Keratinocyte (primary cell): ENCODE results near the gene SNTG2. TPM values are rescaled to one million over a fixed set of nuclear protein-coding genes. Genes with fewer than 3 reads are reported as not detected.

Source experiments
- DNase-seq: peaks from one replicate; pipeline ENCODE4 v3.0.0-alpha.2; 2011; ENCODE audit warnings: low read depth, missing footprints, low spot score
- FAIRE-seq: peaks from 2 replicates; lab custom pipeline; 2011; peaks lifted over from hg19 to GRCh38; lab: Jason Lieb, UNC
- H2AFZ ChIP-seq: 2 replicates; pipeline ENCODE4 v1.6.0; 2012; ENCODE audit warnings: low read length, control low read depth, inconsistent platforms; ENCODE audit not compliant: control insufficient read depth
- H3K27ac ChIP-seq: 2 replicates; pipeline ENCODE4 v1.5.1; 2011; ENCODE audit warnings: low read length; ENCODE audit not compliant: control insufficient read depth, insufficient read depth
- H3K27me3 ChIP-seq: 3 replicates; pipeline ENCODE4 v1.6.0; 2011; ENCODE audit warnings: low read length; ENCODE audit not compliant: control insufficient read depth, insufficient read depth; ENCODE audit errors: extremely low read depth
- H3K36me3 ChIP-seq, 2 experiments: 2 replicates in 1 of 2; 3 replicates in 1 of 2; pipeline ENCODE4 v1.5.1; 2011; ENCODE audit warnings: low read length in 2 of 2, mild to moderate bottlenecking in 1 of 2; ENCODE audit not compliant: control insufficient read depth in 2 of 2, insufficient read depth in 2 of 2; ENCODE audit errors: extremely low read depth in 1 of 2
- H3K4me1 ChIP-seq: 3 replicates; pipeline ENCODE4 v1.5.1; 2011; ENCODE audit warnings: low read length; ENCODE audit not compliant: control insufficient read depth, insufficient read depth; ENCODE audit errors: extremely low read depth
- H3K4me2 ChIP-seq: 3 replicates; pipeline ENCODE4 v1.6.0; 2011; ENCODE audit warnings: low read depth, low read length; ENCODE audit not compliant: control insufficient read depth, insufficient read depth; ENCODE audit errors: extremely low read depth
- H3K4me3 ChIP-seq, 3 experiments: fragments of 200-600 bp in 1 of 3; sonication (generic) in 1 of 3; 2 replicates in 2 of 3; 3 replicates in 1 of 3; pipeline ENCODE4 v1.5.1; 2011 to 2016; ENCODE audit warnings: low read length in 3 of 3, mild to moderate bottlenecking in 3 of 3, control low read depth in 2 of 3, inconsistent platforms in 1 of 3, low read depth in 1 of 3, mixed read lengths in 1 of 3, mixed run types in 1 of 3, moderate library complexity in 1 of 3; ENCODE audit not compliant: control insufficient read depth in 2 of 3, insufficient read depth in 2 of 3; ENCODE audit errors: extremely low read depth in 1 of 3
- H3K79me2 ChIP-seq: 2 replicates; pipeline ENCODE4 v1.6.0; 2012; ENCODE audit warnings: low read length; ENCODE audit not compliant: control insufficient read depth, insufficient read depth
- H3K9ac ChIP-seq: 3 replicates; pipeline ENCODE4 v1.6.0; 2011; ENCODE audit warnings: low read length; ENCODE audit not compliant: control insufficient read depth, insufficient read depth; ENCODE audit errors: extremely low read depth
- H3K9me1 ChIP-seq: 3 replicates; pipeline ENCODE4 v1.6.0; 2011; ENCODE audit warnings: low read length; ENCODE audit not compliant: control insufficient read depth, insufficient read depth; ENCODE audit errors: extremely low read depth
- H3K9me3 ChIP-seq: 2 replicates; pipeline ENCODE4 v1.5.1; 2012; ENCODE audit warnings: low read depth, low read length; ENCODE audit not compliant: control insufficient read depth
- H4K20me1 ChIP-seq: 3 replicates; pipeline ENCODE4 v1.6.0; 2011; ENCODE audit warnings: low read length; ENCODE audit not compliant: control insufficient read depth, insufficient read depth; ENCODE audit errors: extremely low read depth
- EZH2 ChIP-seq: IDR thresholded peaks from one replicate; pipeline ENCODE4 v1.6.1; 2012; ENCODE audit warnings: inconsistent platforms, mild to moderate bottlenecking, low read length, moderate library complexity
- dilution Hi-C: fragments of 300-500 bp; cut with MboI; formaldehyde crosslinking; loops from one replicate; pipeline ENCODE4 v1.7.0; 2020; ENCODE audit warnings: low sequenced_read_pairs; ENCODE audit not compliant: extremely low pct_ligation_motif_present
- polyA plus RNA-seq, 5 experiments: library from polyadenylated mRNA; depleted of rRNA in 3 of 5; stranded (reverse) in 3 of 5; stranded (forward) in 1 of 5; unstranded in 1 of 5; fragments of >200 nt; gene quantifications; 1 replicate in 1 of 5; 2 replicates in 3 of 5; 3 replicates in 1 of 5; pipeline versions ENCODE4 v1.2.1 to v1.2.3, GENCODE V29; 2011 to 2012; ENCODE audit warnings: missing spikeins in 2 of 5, low read depth in 1 of 5, low replicate concordance in 1 of 5
- TF ChIP-seq, protein P1 (sequence below), 3 experiments: IDR thresholded peaks in 1 of 3; conservative IDR thresholded peaks in 1 of 3; optimal IDR thresholded peaks in 1 of 3; 2 replicates in 2 of 3; 3 replicates in 1 of 3; pipeline versions ENCODE3 to v1.5.1; 2011; ENCODE audit warnings: low read length in 3 of 3, mild to moderate bottlenecking in 3 of 3, moderate library complexity in 2 of 3, control low read depth in 1 of 3, inconsistent platforms in 1 of 3; ENCODE audit not compliant: insufficient read depth in 2 of 3; ENCODE audit errors: extremely low read depth in 1 of 3

Gene SNTG2
- polyA plus RNA-seq, 1 donor (not counting 4 experiments of a cell fraction or from before 2014, with no cell fraction given), result not detected

DNA sequence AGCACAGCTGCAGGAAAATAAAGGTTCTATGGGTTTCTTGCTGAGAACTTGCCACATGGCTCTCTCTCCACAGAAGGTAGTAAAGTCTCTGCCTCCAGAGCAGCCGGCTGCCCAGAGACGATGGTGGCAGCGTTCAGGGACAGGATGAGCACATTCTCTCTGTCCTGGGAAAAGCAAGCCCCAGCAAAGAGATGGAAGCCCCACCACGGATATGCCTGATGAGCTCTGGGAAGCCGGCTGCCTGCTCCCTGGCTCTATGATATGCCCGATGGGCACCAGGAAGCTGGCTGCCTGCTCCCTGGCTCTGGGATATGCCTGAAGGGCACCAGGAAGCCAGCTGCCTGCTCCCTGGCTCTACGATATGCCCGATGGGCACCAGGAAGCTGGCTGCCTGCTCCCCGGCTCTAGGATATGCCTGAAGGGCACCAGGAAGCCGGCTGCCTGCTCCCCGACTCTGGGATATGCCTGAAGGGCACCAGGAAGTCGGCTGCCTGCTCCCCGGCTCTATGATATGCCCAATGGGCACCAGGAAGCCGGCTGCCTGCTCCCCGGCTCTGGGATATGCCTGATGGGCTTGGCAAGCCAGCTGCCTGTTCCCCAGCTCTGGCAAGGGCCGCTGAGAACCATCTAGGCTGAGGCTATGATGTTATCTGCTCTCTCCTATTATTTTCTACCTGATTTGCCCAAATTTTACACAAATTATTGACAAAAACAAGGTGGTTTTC is 21.5 kb upstream of the SNTG2 start:
- FAIRE-seq, result no peak
- Histone ChIP-seq H3K27me3 (no peaks in the 10 kb centered on the region), H3K79me2 (no peaks in the 10 kb centered on the region), H3K4me2 (no peak overlapping the region), H3K4me3 (no peak overlapping the region), H4K20me1 (no peaks in the 10 kb centered on the region), H3K27ac (no peak overlapping the region), H3K9me3 (no peaks in the 10 kb centered on the region), H3K9ac (no peak overlapping the region), H3K9me1 (no peaks in the 10 kb centered on the region), H3K4me1 (no peaks in the 10 kb centered on the region), H3K36me3 (no peaks in the 10 kb centered on the region), H2AFZ (no peak overlapping the region)
- dilution Hi-C loops, result no loop called here
- DNase-seq, result no peak
- TF ChIP-seq EZH2, result no peak
- TF ChIP-seq, protein P1, sequence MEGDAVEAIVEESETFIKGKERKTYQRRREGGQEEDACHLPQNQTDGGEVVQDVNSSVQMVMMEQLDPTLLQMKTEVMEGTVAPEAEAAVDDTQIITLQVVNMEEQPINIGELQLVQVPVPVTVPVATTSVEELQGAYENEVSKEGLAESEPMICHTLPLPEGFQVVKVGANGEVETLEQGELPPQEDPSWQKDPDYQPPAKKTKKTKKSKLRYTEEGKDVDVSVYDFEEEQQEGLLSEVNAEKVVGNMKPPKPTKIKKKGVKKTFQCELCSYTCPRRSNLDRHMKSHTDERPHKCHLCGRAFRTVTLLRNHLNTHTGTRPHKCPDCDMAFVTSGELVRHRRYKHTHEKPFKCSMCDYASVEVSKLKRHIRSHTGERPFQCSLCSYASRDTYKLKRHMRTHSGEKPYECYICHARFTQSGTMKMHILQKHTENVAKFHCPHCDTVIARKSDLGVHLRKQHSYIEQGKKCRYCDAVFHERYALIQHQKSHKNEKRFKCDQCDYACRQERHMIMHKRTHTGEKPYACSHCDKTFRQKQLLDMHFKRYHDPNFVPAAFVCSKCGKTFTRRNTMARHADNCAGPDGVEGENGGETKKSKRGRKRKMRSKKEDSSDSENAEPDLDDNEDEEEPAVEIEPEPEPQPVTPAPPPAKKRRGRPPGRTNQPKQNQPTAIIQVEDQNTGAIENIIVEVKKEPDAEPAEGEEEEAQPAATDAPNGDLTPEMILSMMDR (optimal IDR thresholded peaks at IDR 0.05 in 1 of 3, IDR thresholded peaks at IDR 0.05 in 1 of 3, conservative IDR thresholded peaks at IDR 0.05 in 1 of 3; ENCODE audit: extremely low read depth in 1 of 3, insufficient read depth in 2 of 3, low read length in 3 of 3), result no peak

DNA sequence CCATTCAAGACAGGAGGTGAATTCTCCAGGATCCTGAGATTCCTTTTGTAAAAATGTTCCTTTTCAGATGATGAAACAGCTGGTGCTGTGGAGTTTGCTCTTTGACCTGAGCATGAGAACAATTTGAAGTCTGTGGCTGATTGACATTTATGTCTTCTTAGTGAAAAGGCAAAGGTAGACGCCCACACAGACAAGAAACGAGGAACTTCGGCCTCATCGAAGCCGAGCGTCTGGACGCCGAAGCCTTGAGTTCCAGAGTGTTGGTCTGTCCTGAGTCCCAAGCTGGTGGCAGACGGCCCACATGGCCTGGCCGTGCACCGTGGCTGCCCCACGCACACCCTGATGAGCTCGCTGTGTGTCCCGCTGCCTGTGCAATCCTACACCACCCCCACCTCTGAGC is 20.7 kb upstream of the SNTG2 start:
- dilution Hi-C loops, result no loop called here
- H4K20me1 ChIP-seq, result no peaks in the 10 kb centered on the region
- no peak for FAIRE-seq

More for the DNA sequence above, 20.7 kb upstream of the SNTG2 start:
- Histone ChIP-seq H2AFZ (no peak overlapping the region), H3K79me2 (no peaks in the 10 kb centered on the region), H3K36me3 (no peaks in the 10 kb centered on the region), H3K9me1 (no peaks in the 10 kb centered on the region), H3K4me1 (no peaks in the 10 kb centered on the region), H3K4me2 (no peak overlapping the region), H3K9me3 (no peaks in the 10 kb centered on the region), H3K9ac (no peak overlapping the region), H3K27ac (no peak overlapping the region), H3K27me3 (no peaks in the 10 kb centered on the region), H3K4me3 (no peak overlapping the region)
- TF ChIP-seq, protein P1 (optimal IDR thresholded peaks at IDR 0.05 in 1 of 3, IDR thresholded peaks at IDR 0.05 in 1 of 3, conservative IDR thresholded peaks at IDR 0.05 in 1 of 3; ENCODE audit: extremely low read depth in 1 of 3, insufficient read depth in 2 of 3, low read length in 3 of 3), result no peak
- no peak for TF ChIP-seq EZH2
- no peak for DNase-seq
